B cell (primary cell): ENCODE measurements around the gene FGF4. TPM values are rescaled to one million over a fixed set of nuclear protein-coding genes. Genes with fewer than 3 reads are reported as not detected.

Source experiments
- ATAC-seq: fragments of 200-7000 bp; cut with Tn5 transposase; one replicate; pipeline ENCODE4 v1.10.0; 2021; ENCODE audit warnings: low read depth, mild to moderate bottlenecking, moderate number of reproducible peaks, moderate library complexity
- CTCF ChIA-PET: fragments of 350-600 bp; sonication (Branson Sonifier 250); formaldehyde crosslinking; loops from one replicate; lab custom pipeline; 2021; ENCODE audit warnings: antibody characterized with exemption, inconsistent platforms; lab: Charles Lee
- POLR2A ChIA-PET: fragments of 350-600 bp; sonication (Branson Sonifier 250); formaldehyde crosslinking; loops from one replicate; lab custom pipeline; 2021; ENCODE audit warnings: antibody characterized with exemption; lab: Charles Lee
- DNase-seq: peaks from one replicate; pipeline ENCODE4 v3.0.0; 2013
- H2AFZ ChIP-seq: 2 replicates; pipeline ENCODE4 v1.6.1; 2012; ENCODE audit warnings: mild to moderate bottlenecking, low read depth, low read length; ENCODE audit not compliant: insufficient read depth, poor library complexity, severe bottlenecking
- H3K27ac ChIP-seq, 2 donors: 1 replicate in 1 of 2; 2 replicates in 1 of 2; pipeline ENCODE4 v1.5.1; 2012 to 2013; ENCODE audit warnings: low read length in 2 of 2, mild to moderate bottlenecking in 2 of 2, moderate library complexity in 1 of 2
- H3K27me3 ChIP-seq, 4 experiments: fragments of 200-600 bp in 1 of 4; sonication (generic) in 1 of 4; replicated peaks in 1 of 4; 1 replicate in 2 of 4; 2 replicates in 2 of 4; pipeline versions ENCODE4 v1.6.1 to v1.7.0; 2013 to 2016; ENCODE audit warnings: low read length in 3 of 4, mild to moderate bottlenecking in 2 of 4, mixed read lengths in 1 of 4, moderate library complexity in 1 of 4; ENCODE audit not compliant: insufficient read depth in 4 of 4, control insufficient read depth in 3 of 4; ENCODE audit errors: control extremely low read depth in 1 of 4
- H3K36me3 ChIP-seq, 2 experiments: replicated peaks in 1 of 2; 1 replicate in 1 of 2; 2 replicates in 1 of 2; pipeline versions ENCODE4 v1.6.1 to v1.7.1; 2013; ENCODE audit warnings: low read length in 1 of 2; ENCODE audit not compliant: insufficient read depth in 2 of 2, control insufficient read depth in 1 of 2; ENCODE audit errors: control extremely low read depth in 1 of 2, extremely low read depth in 1 of 2
- H3K4me1 ChIP-seq, 2 donors: fragments of 200-600 bp in 1 of 2; sonication (generic) in 1 of 2; 1 replicate in 1 of 2; 2 replicates in 1 of 2; pipeline versions ENCODE4 v1.5.1 to v1.6.1; 2013 to 2017; ENCODE audit warnings: low read length in 2 of 2; ENCODE audit not compliant: control insufficient read depth in 2 of 2, insufficient read depth in 2 of 2
- H3K4me2 ChIP-seq: replicated peaks from 2 replicates; pipeline ENCODE3; 2012; ENCODE audit warnings: mild to moderate bottlenecking, low read depth, low read length; ENCODE audit not compliant: poor library complexity, severe bottlenecking
- H3K4me3 ChIP-seq, 5 experiments: fragments of 200-600 bp in 1 of 5; sonication (generic) in 1 of 5; 1 replicate in 3 of 5; 2 replicates in 2 of 5; pipeline versions ENCODE4 v1.5.1 to v1.7.0; 2011 to 2016; ENCODE audit warnings: low read length in 4 of 5, mild to moderate bottlenecking in 4 of 5, low read depth in 2 of 5, control low read depth in 1 of 5, moderate library complexity in 1 of 5; ENCODE audit not compliant: insufficient read depth in 1 of 5; ENCODE audit errors: control extremely low read depth in 1 of 5, extremely low read depth in 1 of 5
- H3K79me2 ChIP-seq: fragments of 200-600 bp; sonication (generic); one replicate; pipeline ENCODE4 v1.6.0; 2016; ENCODE audit warnings: low read length; ENCODE audit not compliant: control insufficient read depth, insufficient read depth
- H3K9ac ChIP-seq: fragments of 200-600 bp; sonication (generic); 2 replicates; pipeline ENCODE4 v1.6.1; 2017; ENCODE audit warnings: mild to moderate bottlenecking, low read length, moderate library complexity
- H3K9me3 ChIP-seq, 3 donors: one replicate each; pipeline versions ENCODE4 v1.6.1 to v1.7.1; 2013; ENCODE audit warnings: low read length in 2 of 3; ENCODE audit not compliant: control insufficient read depth in 2 of 3, insufficient read depth in 1 of 3; ENCODE audit errors: control extremely low read depth in 1 of 3
- H4K20me1 ChIP-seq: 2 replicates; pipeline ENCODE4 v1.6.0; 2012; ENCODE audit warnings: mild to moderate bottlenecking, low read length; ENCODE audit not compliant: insufficient read depth, control insufficient read depth, poor library complexity, severe bottlenecking
- H3K27ac Mint-ChIP-seq: one replicate; pipeline ENCODE4 v1.8.0; 2021; ENCODE audit warnings: mixed read lengths
- H3K27me3 Mint-ChIP-seq: one replicate; pipeline ENCODE4 v1.8.0; 2021; ENCODE audit warnings: mixed read lengths
- H3K4me1 Mint-ChIP-seq: one replicate; pipeline ENCODE4 v1.8.0; 2021; ENCODE audit warnings: mixed read lengths
- H3K4me3 Mint-ChIP-seq: one replicate; pipeline ENCODE4 v1.8.0; 2021; ENCODE audit warnings: mixed read lengths
- H3K9me3 Mint-ChIP-seq: one replicate; pipeline ENCODE4 v1.8.0; 2022; ENCODE audit warnings: mixed read lengths; ENCODE audit not compliant: insufficient read depth
- CTCF ChIP-seq: fragments of 200-600 bp; IDR thresholded peaks from one replicate; pipeline ENCODE4 v1.8.0; 2022; ENCODE audit warnings: antibody characterized with exemption, mild to moderate bottlenecking
- EZH2 ChIP-seq: IDR thresholded peaks from 2 replicates; pipeline ENCODE4 v1.6.1; 2012; ENCODE audit warnings: borderline replicate concordance, low read depth, mild to moderate bottlenecking, moderate library complexity, low read length; ENCODE audit not compliant: insufficient read depth, poor library complexity, severe bottlenecking
- WGBS: methylation state at CpG from one replicate; pipeline ENCODE4 v1.1.5; 2013; ENCODE audit warnings: missing lambda C conversion rate; ENCODE audit not compliant: insufficient coverage; 5-methylcytosine and 5-hydroxymethylcytosine counted together
- intact Hi-C: fragments of 100-400 bp; cut with micrococcal nuclease; formaldehyde crosslinking; loops from one replicate; pipeline ENCODE4 v1.10.0; 2022
- polyA plus RNA-seq: library from polyadenylated mRNA; depleted of rRNA; stranded (reverse); fragments of >200 nt; gene quantifications from 2 replicates; pipeline ENCODE4 v1.2.3, GENCODE V29; 2012
- total RNA-seq, 2 donors: library from RNA; stranded (reverse); fragments of 120-200 nt in 1 of 2; gene quantifications; 1 replicate in 1 of 2; 2 replicates in 1 of 2; pipeline versions ENCODE4 v1.2.3 to v1.2.4, GENCODE V29; 2013 to 2022

The FGF4 gene
- total and polyA plus RNA-seq, 2 donors (not counting 1 experiment from before 2014, with no cell fraction given), result not detected

DNA sequence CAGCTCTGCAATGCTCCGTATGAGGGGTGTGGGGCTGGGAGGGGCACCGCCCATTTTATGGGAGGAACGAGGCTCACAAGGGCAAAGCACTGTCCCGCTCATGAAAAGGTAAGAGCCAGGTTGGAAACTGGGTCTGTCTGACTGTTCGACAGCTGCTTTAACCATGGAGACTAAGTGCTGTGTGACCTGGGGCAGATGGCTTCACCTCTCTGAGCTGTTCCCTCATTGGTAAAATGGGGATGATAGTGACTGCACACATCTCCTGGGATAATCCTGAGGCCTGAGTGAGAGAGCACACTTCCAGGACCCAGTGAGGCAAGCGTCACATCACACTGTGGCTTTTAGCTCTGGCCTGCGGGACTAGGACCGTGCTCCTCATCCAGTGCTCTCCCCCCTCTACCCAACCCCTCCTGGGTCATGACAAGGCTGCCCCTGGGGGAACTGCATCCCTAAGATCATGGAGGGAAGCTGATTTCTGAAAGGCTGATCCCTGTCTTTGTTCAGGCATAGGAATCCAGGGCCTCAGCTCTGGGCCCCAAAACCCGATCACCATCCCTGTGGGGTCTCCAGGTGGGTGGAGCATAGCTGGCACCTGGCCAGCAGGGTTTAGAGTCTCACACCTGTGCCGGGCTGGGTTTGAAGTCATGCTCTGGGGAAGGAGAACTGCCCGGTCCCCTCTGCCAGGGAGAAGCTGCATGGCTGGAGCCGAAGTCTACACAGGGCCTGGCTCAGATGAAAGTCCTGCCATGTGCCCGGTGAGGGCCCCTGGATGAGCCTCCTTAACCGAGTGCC, 22.8 kb upstream of the FGF4 start:
- DNase-seq (no peak), ATAC-seq (no peak)
- Histone ChIP-seq H3K79me2 (no peaks in the 10 kb centered on the region), H3K4me2 (no peak overlapping the region), H4K20me1 (no peaks in the 10 kb centered on the region), H3K4me3 (no peak overlapping the region), H3K9me3 (peaks cover 0 to 19% (median 0%) of the 10 kb centered on the region in 3 donors), H2AFZ (no peak overlapping the region), H3K4me1 (no peaks in the 10 kb centered on the region), H3K27me3 (no peaks in the 10 kb centered on the region), H3K36me3 (no peaks in the 10 kb centered on the region), H3K27ac (no peak overlapping the region), H3K9ac (no peak overlapping the region)
- Mint-ChIP-seq H3K4me3 (no peak overlapping the region), H3K9me3 (no peaks in the 10 kb centered on the region), H3K27ac (no peak overlapping the region), H3K27me3 (peaks cover 4% of the 10 kb centered on the region), H3K4me1 (no peaks in the 10 kb centered on the region)
- TF ChIP-seq CTCF (no peak), EZH2 (no peak)
- CTCF ChIA-PET, result no interaction called here
- WGBS, result 87% methylated on average over 13 of the region's 14 CpGs
- intact Hi-C loops, result no loop called here
- POLR2A ChIA-PET, result no interaction called here

DNA sequence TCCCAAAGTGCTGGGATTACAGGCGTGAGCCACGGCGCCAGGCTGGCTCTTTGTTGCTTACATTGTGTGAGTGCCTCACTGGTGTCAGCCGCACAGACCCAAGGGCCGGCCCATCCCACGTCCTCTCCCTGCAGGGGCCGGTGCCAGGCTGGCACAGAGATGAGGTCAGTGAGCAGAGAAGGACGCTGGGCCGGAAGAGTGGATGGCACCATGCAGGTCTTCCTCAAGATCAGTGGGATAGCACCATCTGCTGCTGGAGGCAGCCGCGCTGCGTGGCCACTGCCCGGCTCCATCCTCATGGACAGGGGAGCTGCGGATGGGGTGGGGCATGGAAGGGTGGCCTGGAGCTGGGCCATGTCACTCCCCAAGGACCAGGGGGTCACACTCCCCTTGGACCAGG, 22.0 kb upstream of the FGF4 start:
- no peak overlapping the region for H3K27ac ChIP-seq
- ATAC-seq (no peak), DNase-seq (no peak)
- no peaks in the 10 kb centered on the region for H3K36me3 ChIP-seq
- WGBS, result 83% methylated on average over 14 of the region's 14 CpGs
- H3K27me3 ChIP-seq, result peaks cover 0 to 5% (median 0%) of the 10 kb centered on the region in 4 experiments
- no peaks in the 10 kb centered on the region for H3K4me1 ChIP-seq
- Mint-ChIP-seq H3K27ac (no peak overlapping the region), H3K27me3 (peaks cover 4% of the 10 kb centered on the region), H3K4me3 (no peak overlapping the region), H3K9me3 (no peaks in the 10 kb centered on the region), H3K4me1 (no peaks in the 10 kb centered on the region)
- no peaks in the 10 kb centered on the region for H3K79me2 ChIP-seq
- intact Hi-C loops, result no loop called here
- POLR2A ChIA-PET, result no interaction called here
- no peaks in the 10 kb centered on the region for H4K20me1 ChIP-seq
- TF ChIP-seq EZH2 (no peak), CTCF (no peak)
- H3K4me3 ChIP-seq, result no peak overlapping the region
- H3K4me2 ChIP-seq, result no peak overlapping the region
- CTCF ChIA-PET, result no interaction called here
- no peak overlapping the region for H2AFZ ChIP-seq
- H3K9ac ChIP-seq, result no peak overlapping the region
- peaks cover 0 to 19% (median 0%) of the 10 kb centered on the region in 3 donors for H3K9me3 ChIP-seq
